HG03460 (cell line): ENCODE results near the gene LRRC19.
A peak's percentile ranks its signal among the peaks of the same experiment; 100 is the strongest.

Experiments
- ATAC-seq: cut with Tn5 transposase; IDR thresholded peaks from one replicate; pipeline ENCODE4 v1.9.1; 2021; ENCODE audit not compliant: unreplicated experiment

LRRC19 gene

GRCh38 chr9:26955921-26956859 lies 49.3 kb downstream of the LRRC19 start, which contains the start of gene IFT74:
IFT74 (plus strand) TSS chr9:26956412; CDS start chr9:26961968, 5,556 bp downstream.
- peak; percentile 99 for ATAC-seq

- no peak for ATAC-seq
Measured at GRCh38 chr9:26955222-26955903, 50.1 kb downstream of the LRRC19 start.

- no peak for ATAC-seq
Measured at GRCh38 chr9:26954050-26954508, 51.4 kb downstream of the LRRC19 start.

GRCh38 chr9:26951794-26952193 lies 53.7 kb downstream of the LRRC19 start:
- ATAC-seq: no peak

- no peak for ATAC-seq
Measured at GRCh38 chr9:26950521-26950920, 55.0 kb downstream of the LRRC19 start.

- no peak for ATAC-seq
Measured at GRCh38 chr9:26949637-26950069, 55.8 kb downstream of the LRRC19 start.

- ATAC-seq: no peak
Measured at GRCh38 chr9:26947736-26948135, 57.7 kb downstream of the LRRC19 start.

GRCh38 chr9:26946753-26947727 lies 58.4 kb downstream of the LRRC19 start, which contains the start of gene PLAA:
PLAA (minus strand) TSS chr9:26947242; CDS start chr9:26947045, 197 bp downstream.
- peak; percentile 98 for ATAC-seq

GRCh38 chr9:26945591-26945990 lies 59.9 kb downstream of the LRRC19 start:
- ATAC-seq: no peak
